ENCODE results near the gene SCAMP2. TPM values are rescaled to one million over a fixed set of nuclear protein-coding genes. Genes with fewer than 3 reads are reported as not detected.
A peak's percentile ranks its signal among the peaks of the same experiment; 100 is the strongest.

Gene SCAMP2
- total and polyA plus RNA-seq, 2 of the 13 experiments (the other 11 are each of a cell fraction or from before 2014, with no cell fraction given), result 34.8 to 121 TPM

DNA sequence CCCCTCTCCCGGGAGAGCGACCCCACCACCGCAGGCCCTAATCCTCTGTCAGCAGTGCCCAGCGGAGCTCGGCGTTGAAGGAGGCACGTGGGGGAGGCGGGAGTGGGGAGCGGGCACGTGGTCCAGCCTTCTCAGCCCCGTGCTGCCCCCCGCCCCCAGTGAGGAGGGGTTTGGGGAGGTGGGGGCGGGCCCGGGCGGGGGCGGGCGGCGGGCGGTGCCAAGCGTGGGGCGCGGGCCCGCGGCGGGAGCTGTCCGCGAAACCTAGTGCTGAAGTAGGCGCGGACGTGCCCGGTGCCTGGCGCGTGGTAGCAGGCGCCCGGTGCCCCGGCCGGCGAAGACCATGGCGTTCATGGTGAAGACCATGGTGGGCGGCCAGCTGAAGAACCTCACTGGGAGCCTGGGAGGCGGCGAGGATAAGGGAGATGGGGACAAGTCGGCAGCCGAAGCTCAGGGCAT is 46.8 kb downstream of the SCAMP2 start, which contains the start of gene CPLX3 (continued):
- TF ChIP-seq, protein P1, sequence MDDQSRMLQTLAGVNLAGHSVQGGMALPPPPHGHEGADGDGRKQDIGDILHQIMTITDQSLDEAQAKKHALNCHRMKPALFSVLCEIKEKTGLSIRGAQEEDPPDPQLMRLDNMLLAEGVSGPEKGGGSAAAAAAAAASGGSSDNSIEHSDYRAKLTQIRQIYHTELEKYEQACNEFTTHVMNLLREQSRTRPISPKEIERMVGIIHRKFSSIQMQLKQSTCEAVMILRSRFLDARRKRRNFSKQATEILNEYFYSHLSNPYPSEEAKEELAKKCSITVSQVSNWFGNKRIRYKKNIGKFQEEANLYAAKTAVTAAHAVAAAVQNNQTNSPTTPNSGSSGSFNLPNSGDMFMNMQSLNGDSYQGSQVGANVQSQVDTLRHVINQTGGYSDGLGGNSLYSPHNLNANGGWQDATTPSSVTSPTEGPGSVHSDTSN (CRISPR knock-in tag; IDR thresholded peaks at IDR 0.05; ENCODE audit: borderline replicate concordance), result no peak
- TF ChIP-seq, protein P2, sequence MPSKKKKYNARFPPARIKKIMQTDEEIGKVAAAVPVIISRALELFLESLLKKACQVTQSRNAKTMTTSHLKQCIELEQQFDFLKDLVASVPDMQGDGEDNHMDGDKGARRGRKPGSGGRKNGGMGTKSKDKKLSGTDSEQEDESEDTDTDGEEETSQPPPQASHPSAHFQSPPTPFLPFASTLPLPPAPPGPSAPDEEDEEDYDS (CRISPR knock-in tag; IDR thresholded peaks at IDR 0.05), result no peak
- 0 out of 2 replicates have a peak, but pooled peaks have one; percentile 32 for TF ChIP-seq NKX3-1 (CRISPR knock-in tag; IDR thresholded peaks at IDR 0.05)
- TF ChIP-seq, protein P3, sequence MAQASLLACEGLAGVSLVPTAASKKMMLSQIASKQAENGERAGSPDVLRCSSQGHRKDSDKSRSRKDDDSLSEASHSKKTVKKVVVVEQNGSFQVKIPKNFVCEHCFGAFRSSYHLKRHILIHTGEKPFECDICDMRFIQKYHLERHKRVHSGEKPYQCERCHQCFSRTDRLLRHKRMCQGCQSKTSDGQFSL (CRISPR knock-in tag; IDR thresholded peaks at IDR 0.05), result no peak
- no peak for TF ChIP-seq ONECUT2 (CRISPR knock-in tag; IDR thresholded peaks at IDR 0.05)
- TF ChIP-seq CREB1 (IDR thresholded peaks at IDR 0.05), result no peak
- TF ChIP-seq CREB1 (CRISPR knock-in tag; IDR thresholded peaks at IDR 0.05), result no peak
- no peak for TF ChIP-seq NFYC (CRISPR knock-in tag; IDR thresholded peaks at IDR 0.05)
- TF ChIP-seq SP4 (CRISPR knock-in tag; IDR thresholded peaks at IDR 0.05), result no peak
- TF ChIP-seq ZBTB8A (CRISPR knock-in tag; IDR thresholded peaks at IDR 0.05; ENCODE audit: borderline replicate concordance, low read depth), result no peak
- no peak for TF ChIP-seq ZNF747 (CRISPR knock-in tag; IDR thresholded peaks at IDR 0.05; ENCODE audit: borderline replicate concordance)
- no peak for TF ChIP-seq SNRNP70 (IDR thresholded peaks at IDR 0.05; ENCODE audit: low read depth, low read length)
- no peak for TF ChIP-seq ZNF441 (CRISPR knock-in tag; IDR thresholded peaks at IDR 0.05; ENCODE audit: borderline replicate concordance)
- TF ChIP-seq, protein P4, sequence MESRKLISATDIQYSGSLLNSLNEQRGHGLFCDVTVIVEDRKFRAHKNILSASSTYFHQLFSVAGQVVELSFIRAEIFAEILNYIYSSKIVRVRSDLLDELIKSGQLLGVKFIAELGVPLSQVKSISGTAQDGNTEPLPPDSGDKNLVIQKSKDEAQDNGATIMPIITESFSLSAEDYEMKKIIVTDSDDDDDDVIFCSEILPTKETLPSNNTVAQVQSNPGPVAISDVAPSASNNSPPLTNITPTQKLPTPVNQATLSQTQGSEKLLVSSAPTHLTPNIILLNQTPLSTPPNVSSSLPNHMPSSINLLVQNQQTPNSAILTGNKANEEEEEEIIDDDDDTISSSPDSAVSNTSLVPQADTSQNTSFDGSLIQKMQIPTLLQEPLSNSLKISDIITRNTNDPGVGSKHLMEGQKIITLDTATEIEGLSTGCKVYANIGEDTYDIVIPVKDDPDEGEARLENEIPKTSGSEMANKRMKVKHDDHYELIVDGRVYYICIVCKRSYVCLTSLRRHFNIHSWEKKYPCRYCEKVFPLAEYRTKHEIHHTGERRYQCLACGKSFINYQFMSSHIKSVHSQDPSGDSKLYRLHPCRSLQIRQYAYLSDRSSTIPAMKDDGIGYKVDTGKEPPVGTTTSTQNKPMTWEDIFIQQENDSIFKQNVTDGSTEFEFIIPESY (CRISPR knock-in tag; IDR thresholded peaks at IDR 0.05), result no peak
- TF ChIP-seq ZNF30 (CRISPR knock-in tag; IDR thresholded peaks at IDR 0.05), result no peak
- TF ChIP-seq, protein P5, sequence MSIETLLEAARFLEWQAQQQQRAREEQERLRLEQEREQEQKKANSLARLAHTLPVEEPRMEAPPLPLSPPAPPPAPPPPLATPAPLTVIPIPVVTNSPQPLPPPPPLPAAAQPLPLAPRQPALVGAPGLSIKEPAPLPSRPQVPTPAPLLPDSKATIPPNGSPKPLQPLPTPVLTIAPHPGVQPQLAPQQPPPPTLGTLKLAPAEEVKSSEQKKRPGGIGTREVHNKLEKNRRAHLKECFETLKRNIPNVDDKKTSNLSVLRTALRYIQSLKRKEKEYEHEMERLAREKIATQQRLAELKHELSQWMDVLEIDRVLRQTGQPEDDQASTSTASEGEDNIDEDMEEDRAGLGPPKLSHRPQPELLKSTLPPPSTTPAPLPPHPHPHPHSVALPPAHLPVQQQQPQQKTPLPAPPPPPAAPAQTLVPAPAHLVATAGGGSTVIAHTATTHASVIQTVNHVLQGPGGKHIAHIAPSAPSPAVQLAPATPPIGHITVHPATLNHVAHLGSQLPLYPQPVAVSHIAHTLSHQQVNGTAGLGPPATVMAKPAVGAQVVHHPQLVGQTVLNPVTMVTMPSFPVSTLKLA (IDR thresholded peaks at IDR 0.05), result peak; percentile 64
- TF ChIP-seq ZNF878 (CRISPR knock-in tag; IDR thresholded peaks at IDR 0.05), result no peak

Data from HepG2 (cell line).